Ascending aorta (tissue), 2 donors: ENCODE results near the gene RPP30. TPM values are rescaled to one million over a fixed set of nuclear protein-coding genes. Genes with fewer than 3 reads are reported as not detected.

Experiments used
- DNase-seq, 2 donors: peaks; one replicate each; pipeline ENCODE4 v3.0.0-alpha.2; 2019; ENCODE audit warnings: low spot score in 2 of 2
- H3K27ac ChIP-seq, 2 donors: fragments of 200-600 bp; sonication (generic); one replicate each; pipeline ENCODE4 v1.5.1; 2016 to 2017; ENCODE audit warnings: mild to moderate bottlenecking in 1 of 2
- H3K27me3 ChIP-seq: fragments of 200-600 bp; sonication (generic); one replicate; pipeline ENCODE4 v1.5.1; 2017
- H3K36me3 ChIP-seq, 2 donors: fragments of 200-600 bp; sonication (generic); one replicate each; pipeline ENCODE4 v1.5.1; 2016
- H3K4me1 ChIP-seq, 2 donors: fragments of 200-600 bp; sonication (generic); one replicate each; pipeline ENCODE4 v1.5.1; 2016 to 2017; ENCODE audit warnings: mild to moderate bottlenecking in 1 of 2
- H3K4me3 ChIP-seq, 2 donors: fragments of 200-600 bp; sonication (generic); one replicate each; pipeline ENCODE4 v1.5.1; 2016 to 2017; ENCODE audit warnings: mild to moderate bottlenecking in 1 of 2
- H3K9me3 ChIP-seq, 2 donors: fragments of 200-600 bp; sonication (generic); one replicate each; pipeline ENCODE4 v1.5.1; 2016
- intact Hi-C: fragments of 100-400 bp; cut with DNase I; formaldehyde crosslinking; loops from one replicate; pipeline ENCODE4 v1.15.1; 2023
- total RNA-seq: library from RNA; depleted of rRNA; stranded (reverse); fragments of >200 nt; gene quantifications from one replicate; pipeline ENCODE4 v1.1.0, GENCODE V29; 2016
- TF ChIP-seq, protein P1 (sequence below), 3 experiments: fragments of 200-600 bp in 2 of 3; fragments of 450-650 bp in 1 of 3; sonication (generic) in 2 of 3; IDR thresholded peaks; one replicate each; pipeline ENCODE4 v1.5.1; 2016 to 2019; ENCODE audit warnings: antibody characterized with exemption in 3 of 3, mild to moderate bottlenecking in 1 of 3, moderate library complexity in 1 of 3

The RPP30 gene
- total RNA-seq, 1 donor from 2014 or later = 141 TPM

- Histone ChIP-seq H3K36me3 (peaks cover 10 to 13% of the 10 kb centered on the region in 2 donors), H3K9me3 (no peaks in the 10 kb centered on the region), H3K27ac (no peak overlapping the region), H3K4me3 (no peak overlapping the region), H3K4me1 (no peaks in the 10 kb centered on the region), H3K27me3 (no peaks in the 10 kb centered on the region)
- no peak for DNase-seq
- intact Hi-C loops = no loop called here
- TF ChIP-seq, protein P1, sequence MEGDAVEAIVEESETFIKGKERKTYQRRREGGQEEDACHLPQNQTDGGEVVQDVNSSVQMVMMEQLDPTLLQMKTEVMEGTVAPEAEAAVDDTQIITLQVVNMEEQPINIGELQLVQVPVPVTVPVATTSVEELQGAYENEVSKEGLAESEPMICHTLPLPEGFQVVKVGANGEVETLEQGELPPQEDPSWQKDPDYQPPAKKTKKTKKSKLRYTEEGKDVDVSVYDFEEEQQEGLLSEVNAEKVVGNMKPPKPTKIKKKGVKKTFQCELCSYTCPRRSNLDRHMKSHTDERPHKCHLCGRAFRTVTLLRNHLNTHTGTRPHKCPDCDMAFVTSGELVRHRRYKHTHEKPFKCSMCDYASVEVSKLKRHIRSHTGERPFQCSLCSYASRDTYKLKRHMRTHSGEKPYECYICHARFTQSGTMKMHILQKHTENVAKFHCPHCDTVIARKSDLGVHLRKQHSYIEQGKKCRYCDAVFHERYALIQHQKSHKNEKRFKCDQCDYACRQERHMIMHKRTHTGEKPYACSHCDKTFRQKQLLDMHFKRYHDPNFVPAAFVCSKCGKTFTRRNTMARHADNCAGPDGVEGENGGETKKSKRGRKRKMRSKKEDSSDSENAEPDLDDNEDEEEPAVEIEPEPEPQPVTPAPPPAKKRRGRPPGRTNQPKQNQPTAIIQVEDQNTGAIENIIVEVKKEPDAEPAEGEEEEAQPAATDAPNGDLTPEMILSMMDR (IDR thresholded peaks at IDR 0.05) = no peak
Observed at GRCh38 chr10:90905925-90906324, 34.2 kb downstream of the RPP30 start.

- Histone ChIP-seq H3K27ac (no peak overlapping the region), H3K36me3 (peaks cover 7 to 8% of the 10 kb centered on the region in 2 donors), H3K4me3 (no peak overlapping the region), H3K27me3 (no peaks in the 10 kb centered on the region), H3K9me3 (no peaks in the 10 kb centered on the region), H3K4me1 (peaks cover 0 to under 1% of the 10 kb centered on the region in 2 donors)
- no peak for DNase-seq
- intact Hi-C loops = no loop called here
- TF ChIP-seq, protein P1 (IDR thresholded peaks at IDR 0.05) = no peak
Observed at GRCh38 chr10:90906596-90906995, 34.8 kb downstream of the RPP30 start.

DNA sequence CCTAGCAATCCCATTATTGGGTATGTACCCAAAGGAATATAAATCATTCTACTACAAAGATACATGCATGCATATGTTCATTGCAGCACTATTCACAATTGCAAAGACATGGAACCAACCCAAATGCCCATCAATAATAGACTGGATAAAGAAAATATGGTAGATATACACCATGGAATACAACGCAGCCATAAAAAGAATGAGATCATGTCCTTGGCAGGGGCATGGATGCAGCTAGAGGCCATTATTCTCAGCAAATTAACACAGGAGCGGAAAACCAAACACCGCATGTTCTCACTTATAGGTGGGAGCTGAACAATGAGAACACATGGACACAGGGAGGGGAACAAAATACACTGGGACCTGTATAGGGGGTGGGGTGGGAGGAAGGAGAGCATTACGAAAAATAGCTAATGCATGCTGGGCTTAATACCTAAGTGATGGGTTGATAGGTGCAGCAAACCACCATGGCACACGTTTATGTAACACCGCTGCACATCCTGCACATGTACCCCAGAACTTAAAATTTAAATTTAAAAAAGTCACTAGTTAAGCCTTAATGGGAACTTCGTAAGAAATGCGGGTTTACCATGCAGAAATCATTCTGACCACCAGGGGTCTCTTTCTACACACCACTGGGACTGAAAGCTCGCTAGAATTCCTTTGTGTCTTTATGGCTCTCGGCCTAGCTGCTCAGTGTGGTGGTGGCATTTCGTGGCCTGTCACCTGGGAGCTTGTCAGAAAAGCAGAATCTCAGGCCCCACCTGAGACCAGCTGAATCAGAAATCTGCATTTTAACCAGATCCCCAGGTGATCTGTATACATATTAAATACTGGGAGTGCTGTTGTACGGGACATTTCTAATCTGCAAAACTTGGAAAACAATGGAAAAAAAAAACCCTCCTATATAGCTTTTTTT is 39.6 kb downstream of the RPP30 start:
- Histone ChIP-seq H3K27ac (no peak overlapping the region), H3K9me3 (no peaks in the 10 kb centered on the region), H3K4me3 (no peak overlapping the region), H3K36me3 (no peaks in the 10 kb centered on the region), H3K27me3 (no peaks in the 10 kb centered on the region), H3K4me1 (peaks cover 0 to 3% of the 10 kb centered on the region in 2 donors)
- TF ChIP-seq, protein P1 (IDR thresholded peaks at IDR 0.05) = peak; percentile 77 to 88 (median 87)
- intact Hi-C loops = loop anchor here (1.0 kb wide), 2 partner anchors 59 to 340 kb away; no protein-coding TSS in a partner anchor
- peak in 1 of 2 donors; percentile 76 for DNase-seq

GRCh38 chr10:90912174-90912573 is 40.4 kb downstream of the RPP30 start:
- DNase-seq = no peak
- H3K4me1 ChIP-seq = peaks cover 0 to 3% of the 10 kb centered on the region in 2 donors
- no peaks in the 10 kb centered on the region for H3K36me3 ChIP-seq
- H3K27me3 ChIP-seq = no peaks in the 10 kb centered on the region
- TF ChIP-seq, protein P1 (IDR thresholded peaks at IDR 0.05) = no peak
- no peaks in the 10 kb centered on the region for H3K9me3 ChIP-seq
- H3K4me3 ChIP-seq = no peak overlapping the region
- intact Hi-C loops = no loop called here
- H3K27ac ChIP-seq = no peak overlapping the region

- Histone ChIP-seq H3K4me3 (no peak overlapping the region), H3K9me3 (no peaks in the 10 kb centered on the region)
- intact Hi-C loops = no loop called here
Observed at GRCh38 chr10:90912854-90913479, 41.2 kb downstream of the RPP30 start.

More at GRCh38 chr10:90912854-90913479, 41.2 kb downstream of the RPP30 start:
- Histone ChIP-seq H3K4me1 (peaks cover 0 to 3% of the 10 kb centered on the region in 2 donors), H3K36me3 (no peaks in the 10 kb centered on the region), H3K27ac (no peak overlapping the region), H3K27me3 (no peaks in the 10 kb centered on the region)
- TF ChIP-seq, protein P1 (IDR thresholded peaks at IDR 0.05) = no peak
- no peak for DNase-seq
